ENCODE data around the gene LAMA2.

- TF ChIP-seq POLR2AphosphoS5 (IDR thresholded peaks at IDR 0.05) (no peak), POLR2A (IDR thresholded peaks at IDR 0.05) (no peak)
These were observed 70.0 kb downstream of the LAMA2 start for GRCh38 chr6:128952902-128953301.

All from spleen (tissue), 3 donors.